Mesenchymal stem cell (in vitro differentiated cells and primary cell): Measurements from ENCODE around the gene SAGE1.

ENCODE experiments used
- DNase-seq: peaks from one replicate; pipeline ENCODE4 v3.0.0-alpha.2; 2013
- H2AFZ ChIP-seq: one replicate; pipeline ENCODE4 v1.6.1; 2013; ENCODE audit warnings: low read depth, mild to moderate bottlenecking, control low read depth, inconsistent platforms, low read length, moderate library complexity
- H2AK5ac ChIP-seq: 2 replicates; pipeline ENCODE4 v1.6.1; 2013; ENCODE audit warnings: low read length, moderate library complexity, mild to moderate bottlenecking, inconsistent platforms; ENCODE audit not compliant: severe bottlenecking
- H2BK120ac ChIP-seq: one replicate; pipeline ENCODE4 v1.6.1; 2013; ENCODE audit warnings: low read depth, mild to moderate bottlenecking, inconsistent platforms, low read length, moderate library complexity
- H2BK12ac ChIP-seq, 2 experiments: one replicate each; pipeline ENCODE4 v1.6.1; 2013; ENCODE audit warnings: inconsistent platforms in 2 of 2, low read length in 2 of 2, mild to moderate bottlenecking in 2 of 2, moderate library complexity in 2 of 2, control low read depth in 1 of 2
- H2BK15ac ChIP-seq: one replicate; pipeline ENCODE4 v1.6.1; 2013; ENCODE audit warnings: mild to moderate bottlenecking, low read depth, inconsistent platforms; ENCODE audit not compliant: poor library complexity, severe bottlenecking
- H2BK5ac ChIP-seq: 2 replicates; pipeline ENCODE4 v1.6.1; 2013; ENCODE audit warnings: low read depth, mild to moderate bottlenecking, low read length, control low read depth, inconsistent platforms; ENCODE audit not compliant: poor library complexity, severe bottlenecking
- H3K14ac ChIP-seq, 2 experiments: one replicate each; pipeline ENCODE4 v1.6.1; 2013; ENCODE audit warnings: inconsistent platforms in 2 of 2, low read length in 2 of 2, control low read depth in 1 of 2, mild to moderate bottlenecking in 1 of 2, moderate library complexity in 1 of 2
- H3K18ac ChIP-seq, 2 experiments: one replicate each; pipeline ENCODE4 v1.6.1; 2013; ENCODE audit warnings: inconsistent platforms in 2 of 2, low read length in 2 of 2, control low read depth in 1 of 2, low read depth in 1 of 2, mild to moderate bottlenecking in 1 of 2
- H3K23ac ChIP-seq, 2 experiments: one replicate each; pipeline ENCODE4 v1.6.1; 2013; ENCODE audit warnings: inconsistent platforms in 2 of 2, low read length in 2 of 2, mild to moderate bottlenecking in 2 of 2, moderate library complexity in 2 of 2, control low read depth in 1 of 2
- H3K27ac ChIP-seq: 2 replicates; pipeline ENCODE4 v1.5.1; 2013; ENCODE audit warnings: mild to moderate bottlenecking, moderate library complexity, low read length, control low read depth, inconsistent platforms; ENCODE audit not compliant: poor library complexity, severe bottlenecking
- H3K27me3 ChIP-seq, 2 experiments: 2 replicates each; pipeline versions ENCODE4 v1.6.1 to v1.7.0; 2013; ENCODE audit warnings: low read length in 2 of 2, mild to moderate bottlenecking in 2 of 2, moderate library complexity in 2 of 2, control low read depth in 1 of 2, inconsistent platforms in 1 of 2; ENCODE audit not compliant: control insufficient read depth in 1 of 2, insufficient read depth in 1 of 2
- H3K36me3 ChIP-seq, 2 experiments: 2 replicates each; pipeline versions ENCODE4 v1.6.1 to v1.7.0; 2013; ENCODE audit warnings: low read length in 2 of 2, control low read depth in 1 of 2, inconsistent platforms in 1 of 2, low read depth in 1 of 2, mild to moderate bottlenecking in 1 of 2; ENCODE audit not compliant: insufficient read depth in 2 of 2, control insufficient read depth in 1 of 2
- H3K4ac ChIP-seq, 2 experiments: one replicate each; pipeline ENCODE4 v1.6.1; 2013; ENCODE audit warnings: inconsistent platforms in 2 of 2, low read length in 2 of 2, mild to moderate bottlenecking in 2 of 2, moderate library complexity in 2 of 2, control low read depth in 1 of 2, low read depth in 1 of 2
- H3K4me1 ChIP-seq: 2 replicates; pipeline ENCODE4 v1.6.1; 2013; ENCODE audit warnings: low read depth, low read length, control low read depth; ENCODE audit not compliant: control insufficient read depth, insufficient read depth
- H3K4me2 ChIP-seq: 2 replicates; pipeline ENCODE4 v1.6.1; 2013; ENCODE audit warnings: low read length, mild to moderate bottlenecking, inconsistent platforms; ENCODE audit not compliant: poor library complexity, severe bottlenecking
- H3K4me3 ChIP-seq, 2 experiments: 2 replicates each; pipeline versions ENCODE4 v1.5.1 to v1.7.0; 2013; ENCODE audit warnings: low read length in 2 of 2, mild to moderate bottlenecking in 2 of 2, control low read depth in 1 of 2, low read depth in 1 of 2; ENCODE audit not compliant: insufficient read depth in 1 of 2
- H3K79me1 ChIP-seq: replicated peaks from 2 replicates; pipeline ENCODE4 v1.6.1; 2013; ENCODE audit warnings: mild to moderate bottlenecking, control low read depth, low read length, inconsistent platforms; ENCODE audit not compliant: poor library complexity, severe bottlenecking
- H3K9ac ChIP-seq: 2 replicates; pipeline ENCODE4 v1.7.0; 2013; ENCODE audit warnings: mild to moderate bottlenecking, low read length, moderate library complexity
- H3K9me3 ChIP-seq: 2 replicates; pipeline ENCODE4 v1.7.0; 2013; ENCODE audit warnings: mild to moderate bottlenecking, low read length; ENCODE audit not compliant: control insufficient read depth
- H4K8ac ChIP-seq: one replicate; pipeline ENCODE4 v1.6.1; 2013; ENCODE audit warnings: inconsistent platforms, mild to moderate bottlenecking, low read length, moderate library complexity
- H4K91ac ChIP-seq: one replicate; pipeline ENCODE4 v1.6.1; 2013; ENCODE audit warnings: mild to moderate bottlenecking, low read length, inconsistent platforms
- WGBS: methylation state at CpG from one replicate; pipeline ENCODE4 v1.1.7; 2013; ENCODE audit warnings: mixed read lengths; 5-methylcytosine and 5-hydroxymethylcytosine counted together

The SAGE1 gene

DNA sequence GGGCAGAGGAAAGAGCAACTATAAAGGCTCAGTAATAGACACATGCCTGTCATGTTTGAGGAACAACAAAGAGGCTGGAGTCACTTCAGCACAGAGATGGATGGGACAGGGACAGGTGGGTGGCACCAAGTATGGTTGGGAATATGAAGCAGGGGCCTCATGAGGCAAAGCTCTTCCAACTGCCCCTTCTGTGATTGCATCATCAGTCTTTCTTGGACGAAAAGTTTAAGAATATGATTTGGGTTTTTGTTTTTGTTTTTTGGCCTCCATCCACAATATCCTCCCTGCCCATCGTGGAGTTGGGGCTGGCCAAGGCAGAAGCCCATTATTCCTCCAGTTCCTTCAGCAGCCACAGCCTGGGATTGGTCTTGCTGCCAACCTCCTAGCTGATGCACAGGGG is 34.4 kb downstream of the SAGE1 start:
- no peak overlapping the region for H3K4me2 ChIP-seq
- H4K8ac ChIP-seq: no peak overlapping the region
- H3K18ac ChIP-seq: no peak overlapping the region
- H2BK12ac ChIP-seq: no peak overlapping the region
- no peak overlapping the region for H3K4me3 ChIP-seq
- H2BK120ac ChIP-seq: no peak overlapping the region
- H3K14ac ChIP-seq: no peak overlapping the region
- H2AFZ ChIP-seq: no peak overlapping the region
- H3K4me1 ChIP-seq: no peaks in the 10 kb centered on the region
- no peaks in the 10 kb centered on the region for H3K79me1 ChIP-seq
- no peak for DNase-seq
- no peaks in the 10 kb centered on the region for H3K36me3 ChIP-seq
- no peak overlapping the region for H2BK5ac ChIP-seq
- H3K23ac ChIP-seq: no peak overlapping the region
- H4K91ac ChIP-seq: no peak overlapping the region
- no peak overlapping the region for H2BK15ac ChIP-seq
- no peak overlapping the region for H3K27ac ChIP-seq
- H3K27me3 ChIP-seq: peaks cover 0 to 52% of the 10 kb centered on the region in 2 experiments
- 71% methylated on average over 2 of the region's 2 CpGs for WGBS
- H2AK5ac ChIP-seq: no peak overlapping the region
- no peak overlapping the region for H3K9ac ChIP-seq
- H3K4ac ChIP-seq: no peak overlapping the region
- no peaks in the 10 kb centered on the region for H3K9me3 ChIP-seq

GRCh38 chrX:135931644-135932487 is 38.4 kb downstream of the SAGE1 start:
- H3K79me1 ChIP-seq: no peaks in the 10 kb centered on the region
- H3K4ac ChIP-seq: no peak overlapping the region
- no peak overlapping the region for H2BK5ac ChIP-seq
- no peak overlapping the region for H3K14ac ChIP-seq
- no peak overlapping the region for H2BK12ac ChIP-seq
- 64% methylated on average over 11 of the region's 19 CpGs for WGBS
- H3K9ac ChIP-seq: no peak overlapping the region
- H2AK5ac ChIP-seq: no peak overlapping the region
- H3K23ac ChIP-seq: no peak overlapping the region
- H3K27ac ChIP-seq: no peak overlapping the region
- H2BK15ac ChIP-seq: no peak overlapping the region
- no peak overlapping the region for H3K18ac ChIP-seq
- no peaks in the 10 kb centered on the region for H3K9me3 ChIP-seq
- no peak overlapping the region for H2BK120ac ChIP-seq
- no peak overlapping the region for H2AFZ ChIP-seq
- H3K4me3 ChIP-seq: no peak overlapping the region
- no peak overlapping the region for H4K91ac ChIP-seq
- no peak overlapping the region for H3K4me2 ChIP-seq
- no peak overlapping the region for H4K8ac ChIP-seq
- peak; percentile 26 for DNase-seq
- no peaks in the 10 kb centered on the region for H3K4me1 ChIP-seq
- H3K36me3 ChIP-seq: no peaks in the 10 kb centered on the region
- H3K27me3 ChIP-seq: peaks cover 0 to 44% of the 10 kb centered on the region in 2 experiments

DNA sequence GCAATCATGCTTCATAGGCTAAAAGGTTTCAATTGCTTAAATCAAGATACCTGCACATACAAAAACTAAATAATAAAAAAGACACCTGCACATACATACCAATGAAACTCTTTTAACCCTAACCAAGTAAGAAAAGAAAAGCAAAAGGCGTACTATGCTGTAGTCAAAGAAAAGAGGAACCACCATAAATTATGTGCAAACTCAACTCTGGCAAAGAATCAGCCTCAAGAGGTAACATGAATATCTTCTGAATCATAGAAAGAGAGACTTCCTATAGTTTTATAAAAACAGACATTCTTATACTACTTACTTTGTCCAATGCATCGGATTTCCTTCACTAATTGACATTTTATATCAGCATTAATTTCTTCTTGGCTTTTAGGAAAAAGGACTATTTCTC is 51.0 kb downstream of the SAGE1 start:
- no peak overlapping the region for H3K27ac ChIP-seq
- no peaks in the 10 kb centered on the region for H3K4me1 ChIP-seq
- no peak overlapping the region for H2BK5ac ChIP-seq
- H4K8ac ChIP-seq: no peak overlapping the region
- no peaks in the 10 kb centered on the region for H3K27me3 ChIP-seq
- no peak overlapping the region for H2BK120ac ChIP-seq
- no peak overlapping the region for H2BK15ac ChIP-seq
- no peak overlapping the region for H2AFZ ChIP-seq
- no peak overlapping the region for H3K4ac ChIP-seq
- no peak overlapping the region for H3K4me3 ChIP-seq
- H3K36me3 ChIP-seq: no peaks in the 10 kb centered on the region
- DNase-seq: no peak
- no peak overlapping the region for H3K4me2 ChIP-seq
- no peak overlapping the region for H3K14ac ChIP-seq
- no peak overlapping the region for H2AK5ac ChIP-seq
- no peak overlapping the region for H3K18ac ChIP-seq
- no peak overlapping the region for H4K91ac ChIP-seq
- H3K9me3 ChIP-seq: no peaks in the 10 kb centered on the region
- H2BK12ac ChIP-seq: no peak overlapping the region
- no peaks in the 10 kb centered on the region for H3K79me1 ChIP-seq
- WGBS: 100% methylated on average over 2 of the region's 2 CpGs
- H3K23ac ChIP-seq: no peak overlapping the region
- no peak overlapping the region for H3K9ac ChIP-seq

- H4K8ac ChIP-seq: no peak overlapping the region
- WGBS: 88% methylated on average over 4 of the region's 4 CpGs
- no peak overlapping the region for H3K23ac ChIP-seq
- no peaks in the 10 kb centered on the region for H3K36me3 ChIP-seq
- no peak for DNase-seq
- no peak overlapping the region for H3K4me2 ChIP-seq
- no peaks in the 10 kb centered on the region for H3K79me1 ChIP-seq
- no peak overlapping the region for H4K91ac ChIP-seq
- H3K27ac ChIP-seq: no peak overlapping the region
- H3K14ac ChIP-seq: no peak overlapping the region
- H3K18ac ChIP-seq: no peak overlapping the region
- no peak overlapping the region for H2BK12ac ChIP-seq
- H2BK5ac ChIP-seq: no peak overlapping the region
- no peaks in the 10 kb centered on the region for H3K9me3 ChIP-seq
- no peaks in the 10 kb centered on the region for H3K4me1 ChIP-seq
- no peak overlapping the region for H3K4me3 ChIP-seq
- no peak overlapping the region for H3K4ac ChIP-seq
- no peak overlapping the region for H2AK5ac ChIP-seq
- H3K27me3 ChIP-seq: no peaks in the 10 kb centered on the region
- H2BK15ac ChIP-seq: no peak overlapping the region
- H2BK120ac ChIP-seq: no peak overlapping the region
- no peak overlapping the region for H2AFZ ChIP-seq
- H3K9ac ChIP-seq: no peak overlapping the region
Measured at GRCh38 chrX:135951291-135951690, 57.8 kb downstream of the SAGE1 start.
